Stimulated activated CD8-positive, alpha-beta memory T cell treated with anti-CD3 and anti-CD28 coated beads, Interleukin-15, amount 100 ng/mL, for 4 hours (primary cell): Measurements from ENCODE around the gene RASSF10.
"Not testable (repeated sequence)": the region's sequence is repeated elsewhere in the genome, so short reads cannot be mapped to it uniquely, and the experiment has no call there.

ENCODE experiments used
- DNase-seq, 2 donors: peaks; one replicate each; pipeline ENCODE4 v3.0.0-alpha.2; 2020; ENCODE audit warnings: low read depth in 2 of 2

RASSF10 gene

GRCh38 chr11:13026722-13027121 is 17.6 kb downstream of the RASSF10 start:
- DNase-seq, result no peak

- no peak for DNase-seq
Measured at GRCh38 chr11:13028322-13028721, 19.2 kb downstream of the RASSF10 start.

GRCh38 chr11:13029872-13030271 is 20.8 kb downstream of the RASSF10 start:
- DNase-seq, result no peak

GRCh38 chr11:13030857-13031256 is 21.7 kb downstream of the RASSF10 start:
- DNase-seq, result no peak

- no peak for DNase-seq
Measured at GRCh38 chr11:13031349-13031748, 22.2 kb downstream of the RASSF10 start.

GRCh38 chr11:13033760-13034533 is 24.8 kb downstream of the RASSF10 start:
- DNase-seq, result no peak

- DNase-seq, result no peak
Measured at GRCh38 chr11:13035711-13036110, 26.6 kb downstream of the RASSF10 start.

GRCh38 chr11:13036235-13036634 is 27.1 kb downstream of the RASSF10 start:
- DNase-seq, result no peak

GRCh38 chr11:13038366-13038765 is 29.2 kb downstream of the RASSF10 start:
- no peak for DNase-seq

GRCh38 chr11:13039126-13039525 is 30.0 kb downstream of the RASSF10 start:
- no peak for DNase-seq

- no peak for DNase-seq
Measured at GRCh38 chr11:13040969-13041561, 31.9 kb downstream of the RASSF10 start.

- DNase-seq, result no peak
Measured at GRCh38 chr11:13042873-13043342, 33.8 kb downstream of the RASSF10 start.

- no peak for DNase-seq
Measured at GRCh38 chr11:13043912-13044628, 35.0 kb downstream of the RASSF10 start.

- DNase-seq, result not testable (repeated sequence)
Measured at GRCh38 chr11:13045089-13045488, 36.0 kb downstream of the RASSF10 start.

GRCh38 chr11:13045734-13046133 is 36.6 kb downstream of the RASSF10 start:
- no peak for DNase-seq

- no peak for DNase-seq
Measured at GRCh38 chr11:13046637-13047570, 37.8 kb downstream of the RASSF10 start.

- DNase-seq, result no peak
Measured at GRCh38 chr11:13047884-13048283, 38.8 kb downstream of the RASSF10 start.

- no peak for DNase-seq
Measured at GRCh38 chr11:13051257-13051656, 42.1 kb downstream of the RASSF10 start.

GRCh38 chr11:13052130-13052571 is 43.0 kb downstream of the RASSF10 start:
- no peak for DNase-seq

GRCh38 chr11:13053255-13053917 is 44.3 kb downstream of the RASSF10 start:
- no peak for DNase-seq

GRCh38 chr11:13054278-13054677 is 45.2 kb downstream of the RASSF10 start:
- no peak for DNase-seq
